H9 (cell line): Measurements from ENCODE around the gene NECTIN1. TPM values are rescaled to one million over a fixed set of nuclear protein-coding genes. Genes with fewer than 3 reads are reported as not detected.

Source experiments
- DNase-seq: peaks from one replicate; pipeline ENCODE4 v3.0.0-alpha.2; 2017
- H2AFZ ChIP-seq: one replicate; pipeline ENCODE4 v1.6.1; 2013; ENCODE audit warnings: mild to moderate bottlenecking, low read length, control low read depth, moderate library complexity
- H2AK5ac ChIP-seq: 2 replicates; pipeline ENCODE4 v1.6.1; 2013; ENCODE audit warnings: low read length, control low read depth, mixed read lengths; ENCODE audit not compliant: insufficient read length
- H2BK120ac ChIP-seq: one replicate; pipeline ENCODE4 v1.6.1; 2013; ENCODE audit warnings: low read depth, mild to moderate bottlenecking, low read length, control low read depth, inconsistent platforms; ENCODE audit not compliant: poor library complexity, severe bottlenecking
- H2BK12ac ChIP-seq: 2 replicates; pipeline ENCODE4 v1.6.1; 2013; ENCODE audit warnings: low read length, control low read depth, mixed read lengths, low read depth; ENCODE audit not compliant: insufficient read length
- H2BK15ac ChIP-seq: 2 replicates; pipeline ENCODE4 v1.6.1; 2013; ENCODE audit warnings: low read depth, low read length, control low read depth
- H2BK20ac ChIP-seq: one replicate; pipeline ENCODE4 v1.6.1; 2013; ENCODE audit warnings: low read depth, mild to moderate bottlenecking, low read length, control low read depth, inconsistent platforms; ENCODE audit not compliant: poor library complexity, severe bottlenecking
- H2BK5ac ChIP-seq: 2 replicates; pipeline ENCODE4 v1.6.1; 2013; ENCODE audit warnings: low read length, control low read depth, mixed read lengths; ENCODE audit not compliant: insufficient read length
- H3K14ac ChIP-seq: 2 replicates; pipeline ENCODE4 v1.6.1; 2013; ENCODE audit warnings: low read length, control low read depth; ENCODE audit not compliant: insufficient read depth
- H3K18ac ChIP-seq: 2 replicates; pipeline ENCODE4 v1.6.1; 2013; ENCODE audit warnings: low read depth, mild to moderate bottlenecking, mixed read lengths, low read length, control low read depth; ENCODE audit not compliant: insufficient read length
- H3K23ac ChIP-seq: 2 replicates; pipeline ENCODE4 v1.6.1; 2013; ENCODE audit warnings: low read length, control low read depth, mixed read lengths, low read depth; ENCODE audit not compliant: insufficient read length
- H3K23me2 ChIP-seq: 2 replicates; pipeline ENCODE4 v1.6.1; 2013; ENCODE audit warnings: low read depth, mild to moderate bottlenecking, mixed read lengths, low read length, control low read depth; ENCODE audit not compliant: insufficient read length, poor library complexity, severe bottlenecking
- H3K27ac ChIP-seq: 2 replicates; pipeline ENCODE4 v1.5.1; 2013; ENCODE audit warnings: low read length, control low read depth, mixed read lengths, low read depth; ENCODE audit not compliant: insufficient read length
- H3K27me3 ChIP-seq: 2 replicates; pipeline ENCODE4 v1.6.1; 2013; ENCODE audit warnings: low read length, control low read depth, inconsistent platforms; ENCODE audit not compliant: insufficient read depth
- H3K4ac ChIP-seq: 2 replicates; pipeline ENCODE4 v1.6.1; 2013; ENCODE audit warnings: low read depth, mild to moderate bottlenecking, control low read depth, inconsistent platforms, low read length, moderate library complexity
- H3K4me1 ChIP-seq: 2 replicates; pipeline ENCODE4 v1.6.1; 2013; ENCODE audit warnings: low read length, control low read depth, inconsistent platforms; ENCODE audit not compliant: insufficient read depth
- H3K4me2 ChIP-seq: 2 replicates; pipeline ENCODE4 v1.6.1; 2013; ENCODE audit warnings: low read length, control low read depth, mixed read lengths; ENCODE audit not compliant: insufficient read length, insufficient read depth
- H3K56ac ChIP-seq: 2 replicates; pipeline ENCODE4 v1.6.1; 2013; ENCODE audit warnings: low read depth, mild to moderate bottlenecking, mixed read lengths, low read length, control low read depth; ENCODE audit not compliant: insufficient read length
- H3K79me1 ChIP-seq: 2 replicates; pipeline ENCODE4 v1.6.1; 2013; ENCODE audit warnings: low read depth, mild to moderate bottlenecking, moderate library complexity, low read length, control low read depth, inconsistent platforms; ENCODE audit not compliant: insufficient read depth, poor library complexity, severe bottlenecking
- H3K79me2 ChIP-seq: 2 replicates; pipeline ENCODE4 v1.6.1; 2013; ENCODE audit warnings: low read length, control low read depth, inconsistent platforms; ENCODE audit not compliant: insufficient read depth
- H3K9ac ChIP-seq: 2 replicates; pipeline ENCODE4 v1.6.1; 2013; ENCODE audit warnings: low read length, control low read depth, mixed read lengths; ENCODE audit not compliant: insufficient read length; ENCODE audit errors: extremely low read depth
- H3K9me3 ChIP-seq: one replicate; pipeline ENCODE4 v1.6.1; 2013; ENCODE audit warnings: low read depth, low read length, inconsistent platforms; ENCODE audit not compliant: control insufficient read depth
- H3T11ph ChIP-seq: one replicate; pipeline ENCODE4 v1.6.1; 2013; ENCODE audit warnings: mild to moderate bottlenecking, low read length, control low read depth, inconsistent platforms
- H4K20me1 ChIP-seq: one replicate; pipeline ENCODE4 v1.6.1; 2013; ENCODE audit not compliant: control insufficient read depth, insufficient read length, insufficient read depth
- H4K5ac ChIP-seq: 2 replicates; pipeline ENCODE4 v1.6.1; 2013; ENCODE audit warnings: low read depth, mild to moderate bottlenecking, mixed read lengths, low read length, control low read depth; ENCODE audit not compliant: insufficient read length
- H4K8ac ChIP-seq: replicated peaks from 2 replicates; pipeline ENCODE4 v1.6.1; 2013; ENCODE audit warnings: low read length, control low read depth, mixed read lengths, low read depth; ENCODE audit not compliant: insufficient read length
- H4K91ac ChIP-seq: 2 replicates; pipeline ENCODE4 v1.6.1; 2013; ENCODE audit warnings: low read depth, mild to moderate bottlenecking, moderate library complexity, mixed read lengths, low read length, control low read depth; ENCODE audit not compliant: insufficient read length
- H3K27ac Mint-ChIP-seq, 3 experiments: 2 replicates in 2 of 3; 3 replicates in 1 of 3; pipeline ENCODE4 v1.8.0; 2020 to 2021; ENCODE audit warnings: mixed read lengths in 3 of 3, mild to moderate bottlenecking in 1 of 3, moderate library complexity in 1 of 3
- H3K27me3 Mint-ChIP-seq: 2 replicates; pipeline ENCODE4 v1.8.0; 2021; ENCODE audit warnings: low read depth, mild to moderate bottlenecking, moderate library complexity, mixed read lengths
- H3K36me3 Mint-ChIP-seq, 3 experiments: 2 replicates in 2 of 3; 3 replicates in 1 of 3; pipeline ENCODE4 v1.8.0; 2020 to 2021; ENCODE audit warnings: low read depth in 3 of 3, mixed read lengths in 3 of 3; ENCODE audit not compliant: insufficient read depth in 1 of 3
- H3K4me1 Mint-ChIP-seq, 2 experiments: 2 replicates each; pipeline ENCODE4 v1.8.0; 2020; ENCODE audit warnings: mixed read lengths in 2 of 2
- H3K4me3 Mint-ChIP-seq, 2 experiments: 2 replicates in 1 of 2; 3 replicates in 1 of 2; pipeline ENCODE4 v1.8.0; 2020 to 2021; ENCODE audit warnings: mild to moderate bottlenecking in 2 of 2, mixed read lengths in 2 of 2, moderate library complexity in 1 of 2
- H3K9me3 Mint-ChIP-seq, 2 experiments: 2 replicates in 1 of 2; 3 replicates in 1 of 2; pipeline ENCODE4 v1.8.0; 2020; ENCODE audit warnings: mild to moderate bottlenecking in 2 of 2, mixed read lengths in 2 of 2, moderate library complexity in 1 of 2
- CTCF ChIP-seq: fragments of 200-600 bp; sonication (generic); conservative IDR thresholded peaks from 3 replicates; pipeline ENCODE4 v1.8.0; 2021; ENCODE audit warnings: antibody characterized with exemption, mild to moderate bottlenecking
- WGBS: extraction: QIAGEN DNeasy Blood & Tissue Kit; methylation state at CpG from one replicate; pipeline ENCODE4 v1.1.7; 2013; ENCODE audit warnings: missing lambda C conversion rate, low lambda C conversion rate, mixed read lengths; ENCODE audit not compliant: insufficient read length; ENCODE audit errors: extremely low coverage; 5-methylcytosine and 5-hydroxymethylcytosine counted together
- total RNA-seq: library from RNA; stranded (reverse); gene quantifications from 2 replicates; pipeline ENCODE4 v1.2.1, GENCODE V29; 2021

NECTIN1 gene
- total RNA-seq, 1 experiment from 2014 or later: 113 TPM

DNA sequence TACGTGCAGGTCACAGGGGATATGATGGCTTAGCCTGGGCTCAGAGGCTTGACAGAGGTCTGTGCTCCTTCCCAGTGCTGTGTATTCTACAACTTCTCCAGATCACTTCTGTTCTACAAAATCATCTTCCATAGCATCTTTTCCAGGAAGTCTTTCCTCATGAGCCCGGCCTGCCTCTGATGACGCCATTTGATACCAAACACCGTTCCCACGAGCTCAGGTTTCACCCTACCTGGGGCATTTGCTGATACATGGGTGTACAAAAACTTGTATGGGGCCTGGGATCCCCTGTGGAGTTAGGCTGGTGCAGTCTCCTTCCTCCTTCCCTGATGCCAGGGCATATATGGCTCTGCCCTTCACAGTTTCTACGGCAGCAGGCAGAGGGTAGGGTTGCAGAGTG lies 78.7 kb downstream of the NECTIN1 start:
- peaks cover 32 to 35% of the 10 kb centered on the region in 2 experiments for H3K4me1 Mint-ChIP-seq
- no peaks in the 10 kb centered on the region for H3K23me2 ChIP-seq
- no CpG with 5 or more reads among the region's 6 CpGs for WGBS
- no peak overlapping the region; a peak in 1 of 5 replicates for H3K4me3 Mint-ChIP-seq
- no peak for TF ChIP-seq CTCF
- no peaks in the 10 kb centered on the region for H3K27me3 ChIP-seq
- no peaks in the 10 kb centered on the region for H3K79me1 ChIP-seq
- peaks cover 3 to 5% of the 10 kb centered on the region in 2 experiments; a peak in 3 of 5 replicates for H3K9me3 Mint-ChIP-seq
- no peak overlapping the region for H3K14ac ChIP-seq
- peaks cover 2% of the 10 kb centered on the region; the same call in 1 of the 2 replicates for H3K4me1 ChIP-seq
- no peak overlapping the region for H2BK15ac ChIP-seq
- no peak overlapping the region for H2BK120ac ChIP-seq
- no peaks in the 10 kb centered on the region for H4K20me1 ChIP-seq
- no peak overlapping the region for H2BK12ac ChIP-seq
- DNase-seq: peak; percentile 52
- H3K4ac ChIP-seq: no peak overlapping the region
- no peak overlapping the region for H2AK5ac ChIP-seq
- no peak overlapping the region for H4K91ac ChIP-seq
- H4K8ac ChIP-seq: no peak overlapping the region
- no peaks in the 10 kb centered on the region for H3K9me3 ChIP-seq
- H3K27ac Mint-ChIP-seq: peak overlapping the region in 1 of 3 experiments; percentile 83; a peak in 1 of 7 replicates
- H3K27ac ChIP-seq: no peak overlapping the region
- no peak overlapping the region for H3K23ac ChIP-seq
- H2BK20ac ChIP-seq: no peak overlapping the region
- H2BK5ac ChIP-seq: no peak overlapping the region
- H3K36me3 Mint-ChIP-seq: peaks cover 0 to 7% (median 0%) of the 10 kb centered on the region in 3 experiments; a peak in 2 of 7 replicates
- no peaks in the 10 kb centered on the region for H3K79me2 ChIP-seq
- H3T11ph ChIP-seq: no peak overlapping the region
- H3K4me2 ChIP-seq: no peak overlapping the region
- H3K27me3 Mint-ChIP-seq: peaks cover 19% of the 10 kb centered on the region
- H2AFZ ChIP-seq: no peak overlapping the region
- H4K5ac ChIP-seq: no peak overlapping the region
- no peak overlapping the region for H3K18ac ChIP-seq
- no peak overlapping the region for H3K9ac ChIP-seq
- H3K56ac ChIP-seq: no peak overlapping the region
